Amniotic stem cell (primary cell): Measurements from ENCODE around the gene CTCF.
A peak's percentile ranks its signal among the peaks of the same experiment; 100 is the strongest.

Source experiments
- DNase-seq: peaks from one replicate; lab custom pipeline; 2025; lab: John Stamatoyannopoulos, UW

Gene CTCF

DNA sequence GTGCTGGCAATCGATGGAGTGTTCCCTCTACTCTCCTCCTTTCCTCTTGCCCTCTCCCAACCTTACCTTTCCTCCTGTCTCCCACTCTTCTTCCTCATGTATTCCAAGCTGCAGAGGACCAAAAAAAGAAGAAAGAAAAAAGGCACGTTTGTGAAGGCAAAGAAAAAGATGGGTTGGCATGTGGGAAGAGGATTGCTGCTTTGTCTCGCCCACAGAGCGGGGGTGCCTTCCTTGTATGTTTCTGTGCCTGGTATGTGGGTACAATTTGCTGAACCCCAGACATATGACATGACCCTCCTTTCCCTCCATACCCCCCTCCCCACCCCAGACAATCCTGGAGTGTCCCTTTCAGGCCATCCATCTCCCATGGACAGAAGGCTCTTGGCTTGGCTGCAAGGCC is 13.1 kb upstream of the CTCF start:
- DNase-seq, result no peak

- no peak for DNase-seq
Observed at GRCh38 chr16:67549936-67550335, 12.4 kb upstream of the CTCF start.

GRCh38 chr16:67551091-67551490 is 11.2 kb upstream of the CTCF start:
- no peak for DNase-seq

DNA sequence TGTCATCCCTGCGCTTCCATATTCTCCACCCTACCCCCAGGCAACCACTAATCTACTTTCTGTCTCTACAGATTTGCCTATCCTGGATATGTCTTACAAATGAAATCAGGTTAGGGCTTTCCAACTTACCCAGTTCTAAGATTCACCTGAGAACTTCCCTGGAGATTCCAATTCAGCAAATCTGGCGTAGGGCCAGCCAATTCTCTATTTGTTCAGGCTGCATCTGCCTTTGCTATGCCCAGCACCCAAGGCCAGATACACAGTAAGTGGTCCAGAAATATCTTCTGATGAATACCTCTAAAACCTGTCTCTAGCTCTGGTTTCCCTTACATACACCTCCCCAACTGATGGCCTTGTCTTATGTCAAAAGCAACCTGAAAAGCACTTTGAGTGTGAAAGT is 10.4 kb upstream of the CTCF start:
- DNase-seq, result no peak

GRCh38 chr16:67552476-67552875 is 9.8 kb upstream of the CTCF start:
- no peak for DNase-seq

- DNase-seq, result no peak
Observed at GRCh38 chr16:67555795-67556212, 6.5 kb upstream of the CTCF start.

DNA sequence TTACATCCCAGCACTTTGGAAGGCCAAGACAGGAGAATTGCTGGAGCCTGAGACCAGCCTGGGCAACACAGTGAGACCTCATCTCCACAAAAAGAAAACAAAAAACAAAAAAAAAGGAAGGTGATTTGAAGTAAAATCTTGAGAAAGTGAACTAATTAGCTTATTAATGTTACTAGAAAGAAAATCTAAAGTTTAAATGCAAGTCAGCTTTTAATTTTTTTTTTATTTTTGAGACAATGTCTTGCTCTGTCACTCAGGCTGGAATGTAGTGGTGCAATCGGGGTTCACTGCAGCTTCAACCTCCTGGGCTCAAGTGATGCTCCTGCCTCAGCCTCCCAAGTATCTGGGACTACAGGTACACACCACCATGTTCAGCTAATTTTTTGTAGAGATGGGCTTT is 3.5 kb upstream of the CTCF start:
- no peak for DNase-seq

DNA sequence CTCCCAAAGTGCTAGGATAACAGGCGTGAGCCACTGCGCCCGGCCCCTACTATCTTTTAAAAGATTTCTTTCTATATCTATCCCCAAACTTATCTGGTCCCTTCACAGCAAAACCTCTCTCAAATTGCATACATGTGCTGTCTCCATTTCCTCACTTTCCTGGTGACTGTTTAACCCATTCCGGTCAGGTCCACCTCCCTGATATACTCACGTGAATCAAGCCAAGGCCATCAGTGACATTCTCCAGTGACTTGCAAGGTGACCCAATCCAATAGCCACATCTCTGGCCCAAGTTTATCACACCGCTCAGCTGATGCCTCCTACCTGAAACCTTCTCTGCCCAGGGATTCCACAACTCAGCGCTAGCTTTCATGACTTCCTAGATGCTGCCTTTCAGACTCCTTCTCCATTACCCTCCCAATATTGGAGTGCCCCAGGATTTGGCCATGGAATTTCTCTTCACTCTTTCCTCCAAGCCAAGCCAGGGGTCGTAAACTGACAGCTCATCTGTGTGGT is 1.4 kb upstream of the CTCF start:
- no peak for DNase-seq

DNA sequence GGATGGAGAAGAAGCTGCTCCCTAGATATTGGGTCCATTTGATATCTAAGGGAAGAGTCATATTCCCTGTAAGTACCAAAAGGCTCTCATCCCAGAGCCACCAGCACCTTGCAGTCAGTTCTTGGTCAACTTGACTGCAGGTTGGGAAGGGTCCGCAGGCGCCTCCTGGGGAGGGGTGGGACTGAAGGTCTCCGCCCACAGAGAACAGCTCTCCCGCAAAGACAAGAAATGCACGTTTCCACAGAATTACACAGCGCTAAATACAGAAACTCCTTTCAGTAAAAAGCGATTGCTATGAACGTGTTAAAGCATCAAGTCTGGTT is 864 bp upstream of the CTCF start:
- no peak for DNase-seq

GRCh38 chr16:67561824-67562525 is 351 bp upstream of the CTCF start:
- peak; percentile 98 for DNase-seq

- no peak for DNase-seq
Observed at GRCh38 chr16:67562918-67563707, 787 bp downstream of the CTCF start.

DNA sequence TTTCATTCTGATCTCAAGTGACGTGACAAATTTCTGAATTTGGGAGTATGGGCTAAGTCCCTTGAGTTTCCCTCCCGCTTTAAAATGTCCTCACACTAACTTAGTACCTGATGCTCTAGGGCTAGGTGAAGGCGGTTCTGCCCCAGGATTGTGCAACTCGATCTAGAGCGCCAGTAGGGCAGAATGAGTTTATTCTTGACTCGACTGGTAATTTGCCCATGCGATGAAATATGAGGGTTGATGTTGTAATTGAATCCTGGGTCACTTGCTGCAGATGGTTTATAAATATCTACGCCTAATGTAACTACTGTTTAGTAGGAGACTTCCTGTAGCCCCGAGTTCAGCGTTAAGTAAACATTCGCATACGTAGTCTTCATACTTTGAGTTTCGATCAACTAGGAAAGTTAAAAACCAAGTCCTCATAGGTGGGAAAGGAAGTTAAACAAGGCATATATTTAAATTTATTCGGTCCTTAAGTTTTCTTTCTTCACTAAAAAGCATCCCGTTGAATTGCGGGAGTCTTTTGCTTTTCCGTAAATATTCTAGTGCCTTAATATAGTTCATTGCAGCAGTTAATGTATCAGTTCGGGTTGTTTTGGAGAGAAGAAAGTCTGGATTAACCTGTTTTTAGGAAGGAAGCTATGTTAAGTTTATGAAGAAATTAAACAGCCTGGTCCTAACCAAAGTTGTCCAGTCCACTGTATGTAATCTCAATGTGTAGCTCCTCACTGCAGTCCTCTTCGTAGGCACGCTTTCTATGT is 1.6 kb downstream of the CTCF start:
- DNase-seq, result no peak

DNA sequence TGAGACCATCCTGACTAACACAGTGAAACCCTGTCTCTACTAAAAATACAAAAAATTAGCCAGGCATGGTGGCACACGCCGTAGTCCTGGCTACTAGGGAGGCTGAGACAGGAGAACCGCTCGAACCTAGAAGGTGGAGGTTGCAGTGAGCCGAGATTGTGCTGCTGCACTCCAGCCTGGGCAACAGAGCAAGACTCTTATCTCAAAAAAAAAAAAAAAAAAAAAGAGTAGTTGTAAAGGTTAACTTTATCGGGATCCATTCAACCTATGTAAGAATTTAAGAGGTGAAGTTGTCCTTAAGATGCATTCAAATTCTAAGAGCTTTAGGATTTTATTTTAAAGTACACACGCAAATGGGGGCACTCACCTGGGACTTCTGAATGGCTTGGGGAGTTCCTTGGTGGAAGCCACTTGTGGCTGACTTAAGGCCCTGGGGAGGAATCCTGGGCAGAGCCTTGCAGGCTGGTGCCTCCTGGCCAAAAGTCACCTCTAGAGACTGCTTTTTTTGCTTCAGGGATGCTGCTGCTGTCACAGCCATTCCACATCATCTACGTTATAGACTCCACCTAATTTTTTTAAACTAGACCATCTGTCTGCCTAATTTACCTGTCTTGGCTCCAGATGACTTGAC is 3.3 kb downstream of the CTCF start:
- DNase-seq, result no peak

GRCh38 chr16:67571464-67571863 is 9.1 kb downstream of the CTCF start:
- no peak for DNase-seq

DNA sequence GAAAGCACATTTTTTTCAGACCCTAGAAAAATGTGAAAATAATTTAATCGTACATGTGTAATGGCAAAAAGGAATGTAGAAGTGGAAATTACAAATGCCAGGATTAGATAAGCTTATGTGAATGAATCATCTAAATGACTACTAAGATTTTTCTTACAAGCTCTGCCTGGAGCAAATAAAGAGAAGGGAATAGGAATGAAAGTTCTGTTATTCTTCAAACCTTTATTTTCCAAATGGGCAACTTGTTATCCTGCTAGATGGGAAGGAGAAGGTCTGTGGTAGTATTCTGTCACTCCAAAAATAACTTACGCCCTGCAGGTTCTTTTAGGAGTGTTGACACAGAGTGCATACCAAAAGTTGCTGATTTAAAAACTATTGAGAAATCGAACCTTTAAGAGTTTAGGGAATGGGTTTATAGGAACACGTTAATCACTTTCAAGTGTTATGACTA is 9.7 kb downstream of the CTCF start:
- peak; percentile 62 for DNase-seq

DNA sequence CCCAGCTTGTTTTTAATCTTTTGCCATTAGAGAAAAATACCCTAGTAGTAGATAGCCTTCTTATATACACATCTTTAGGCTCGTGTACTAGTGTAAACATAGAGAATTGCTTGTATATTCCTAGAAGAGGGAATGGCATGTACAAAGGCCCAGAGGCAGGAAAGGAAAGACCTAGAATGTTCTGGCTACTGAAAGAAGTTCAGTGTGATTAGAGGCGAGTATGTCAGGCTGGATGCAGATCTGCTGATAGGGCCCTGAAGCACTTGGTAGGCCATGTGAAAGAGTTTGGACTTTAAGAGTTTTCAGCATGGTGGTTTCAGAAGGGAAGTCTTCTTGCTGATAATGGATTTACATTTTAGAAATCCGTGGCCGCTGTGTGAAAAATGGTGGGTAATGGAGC is 17.4 kb downstream of the CTCF start:
- DNase-seq, result no peak

GRCh38 chr16:67580202-67580601 is 17.9 kb downstream of the CTCF start:
- DNase-seq, result no peak

GRCh38 chr16:67593288-67593687 is 31.0 kb downstream of the CTCF start:
- no peak for DNase-seq

DNA sequence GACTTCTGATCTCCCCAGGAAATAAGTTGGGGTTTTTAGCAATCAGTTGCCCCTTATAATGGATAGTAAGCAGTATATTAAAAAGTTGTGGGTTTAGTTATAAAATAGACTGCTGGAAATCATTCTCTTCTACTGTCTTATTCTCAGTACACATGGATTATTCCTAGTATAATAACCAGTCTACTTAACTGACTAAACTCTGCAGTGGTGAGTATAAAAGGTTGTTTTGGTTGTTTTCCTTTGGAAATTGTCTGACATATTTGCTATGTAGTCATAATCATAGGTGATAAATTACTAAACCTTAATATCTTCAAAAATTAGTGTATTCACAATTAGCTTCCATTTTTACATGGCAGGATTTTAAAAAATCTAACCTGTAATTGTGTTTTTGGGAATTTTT is 31.4 kb downstream of the CTCF start:
- DNase-seq, result no peak

DNA sequence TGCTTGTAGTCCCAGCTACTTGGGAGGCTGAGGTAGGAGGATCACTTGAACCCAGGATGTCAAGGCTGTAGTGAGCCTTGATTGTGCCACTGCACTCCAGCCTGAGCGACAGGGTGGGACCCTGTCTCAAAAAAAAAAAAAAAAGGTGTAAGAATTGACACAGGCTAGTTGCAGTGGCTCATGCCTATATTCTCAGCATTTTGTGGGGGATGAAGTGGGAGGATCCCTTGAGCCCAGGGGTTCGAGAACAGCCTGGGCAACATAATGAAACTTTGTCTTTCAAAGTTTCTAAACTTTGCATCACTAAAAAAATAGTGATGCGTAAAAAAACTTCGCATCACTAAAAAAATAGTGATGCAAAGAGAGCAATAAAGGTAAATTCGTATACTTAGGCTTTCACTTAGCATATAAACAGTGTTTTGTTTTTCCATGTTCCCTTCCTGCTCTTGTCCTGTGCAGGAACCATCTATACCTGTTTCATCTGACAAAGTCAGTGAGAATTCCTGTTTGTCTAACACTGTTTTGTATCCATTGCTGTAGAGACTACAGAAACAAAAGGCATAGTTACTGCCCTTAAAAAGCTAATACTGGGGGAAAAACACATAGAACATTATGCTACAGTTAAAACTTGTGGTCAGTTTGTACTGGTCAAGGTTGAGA is 32.1 kb downstream of the CTCF start:
- no peak for DNase-seq

DNA sequence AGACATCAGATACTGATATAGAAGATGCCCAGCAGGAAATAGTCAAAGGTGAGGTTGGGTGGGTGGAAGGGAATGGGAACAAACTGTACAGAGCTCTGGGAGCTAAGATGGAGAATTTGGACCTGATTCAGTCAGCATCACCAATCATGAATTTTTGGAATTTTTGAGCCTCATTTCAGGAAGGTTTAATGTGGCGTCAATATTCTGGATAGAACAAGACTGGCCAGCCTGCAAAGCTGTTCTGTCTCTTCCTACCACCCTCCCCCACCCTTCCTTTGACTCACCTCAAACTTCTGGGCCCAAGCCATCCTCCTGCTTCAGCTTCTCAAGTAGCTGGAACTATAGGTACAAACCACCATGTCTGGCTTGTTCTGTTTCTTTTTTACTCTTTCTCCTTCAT is 32.6 kb downstream of the CTCF start:
- DNase-seq, result no peak

GRCh38 chr16:67598527-67598926 is 36.2 kb downstream of the CTCF start:
- no peak for DNase-seq
